Immature natural killer cell (primary cell): ENCODE results near the gene ZFYVE27. TPM values are rescaled to one million over a fixed set of nuclear protein-coding genes. Genes with fewer than 3 reads are reported as not detected.
A peak's percentile ranks its signal among the peaks of the same experiment; 100 is the strongest.

Source experiments
- DNase-seq, 3 donors: peaks; one replicate each; pipeline ENCODE4 v3.0.0; 2022; ENCODE audit warnings: mixed read lengths in 1 of 3
- H3K27ac Mint-ChIP-seq, 6 donors: one replicate each; pipeline ENCODE4 v1.8.0; 2020; ENCODE audit warnings: mixed read lengths in 6 of 6, mild to moderate bottlenecking in 5 of 6, inconsistent platforms in 4 of 6, moderate library complexity in 3 of 6
- H3K27me3 Mint-ChIP-seq, 3 donors: one replicate each; pipeline ENCODE4 v1.8.0; 2020 to 2021; ENCODE audit warnings: low read depth in 3 of 3, mild to moderate bottlenecking in 3 of 3, mixed read lengths in 3 of 3, moderate library complexity in 3 of 3, inconsistent platforms in 1 of 3
- H3K36me3 Mint-ChIP-seq, 3 donors: one replicate each; pipeline ENCODE4 v1.8.0; 2020; ENCODE audit warnings: mixed read lengths in 3 of 3, inconsistent platforms in 2 of 3, mild to moderate bottlenecking in 2 of 3
- H3K4me1 Mint-ChIP-seq, 2 donors: one replicate each; pipeline ENCODE4 v1.8.0; 2020; ENCODE audit warnings: inconsistent platforms in 2 of 2, mild to moderate bottlenecking in 2 of 2, mixed read lengths in 2 of 2, moderate library complexity in 1 of 2
- H3K4me3 Mint-ChIP-seq, 5 donors: one replicate each; pipeline ENCODE4 v1.8.0; 2020; ENCODE audit warnings: mild to moderate bottlenecking in 5 of 5, mixed read lengths in 5 of 5, inconsistent platforms in 3 of 5, moderate library complexity in 3 of 5
- H3K9me3 Mint-ChIP-seq, 6 donors: one replicate each; pipeline ENCODE4 v1.8.0; 2020; ENCODE audit warnings: mild to moderate bottlenecking in 6 of 6, mixed read lengths in 6 of 6, inconsistent platforms in 4 of 6, moderate library complexity in 3 of 6
- polyA plus RNA-seq, 3 donors: library from polyadenylated mRNA; unstranded; fragments of 300-500 nt; fragmentation: Illumina TruSeq; gene quantifications; one replicate each; pipeline ENCODE4 v1.2.3, GENCODE V29; 2021

ZFYVE27 gene
- polyA plus RNA-seq, 3 donors from 2014 or later: 20.0 to 31.8 (median 26.1) TPM

DNA sequence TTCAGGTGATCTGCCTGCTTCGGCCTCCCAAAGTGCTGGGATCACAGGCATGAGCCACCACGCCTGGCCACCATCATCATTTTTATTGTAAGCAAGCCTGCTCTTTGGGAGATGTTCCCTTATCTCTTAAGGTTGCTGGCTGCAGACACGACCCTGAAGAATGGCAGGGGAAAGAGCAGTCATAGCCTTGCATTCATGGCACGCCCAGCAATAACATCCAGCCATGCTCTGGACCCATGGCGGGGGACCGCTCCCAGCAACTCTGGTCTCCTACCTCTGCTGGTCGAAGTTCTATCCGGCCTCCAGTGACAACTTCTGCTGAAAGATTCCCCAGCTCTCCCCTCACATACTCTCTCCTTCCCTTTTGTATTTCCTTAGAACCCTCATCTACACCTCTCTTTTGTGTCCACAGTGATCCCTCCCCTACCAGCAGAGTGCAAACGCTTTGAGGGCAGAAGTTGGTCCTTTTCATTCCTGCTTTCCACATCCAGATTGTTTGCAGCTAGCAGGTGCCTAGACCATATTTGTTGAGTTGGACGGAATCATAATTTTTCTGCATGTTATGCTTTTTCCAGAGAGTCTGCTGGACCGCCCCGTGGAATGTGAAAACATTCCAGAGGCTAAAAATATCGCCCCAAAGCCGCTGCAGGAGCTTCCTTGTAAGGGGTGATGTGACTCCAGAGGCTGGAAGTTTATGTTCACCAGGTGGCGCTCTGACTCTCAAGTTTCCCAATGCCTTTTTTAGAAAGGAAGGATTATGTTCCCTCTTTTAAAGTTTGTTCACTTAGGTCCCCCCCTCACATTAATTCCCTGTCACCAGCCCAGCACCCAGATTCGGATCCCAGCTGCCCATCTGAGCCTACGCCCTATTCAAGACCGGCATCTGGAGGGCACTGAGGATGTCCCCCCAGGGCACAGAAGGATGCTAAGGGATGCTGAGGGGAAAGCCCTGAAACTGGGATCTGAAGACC lies 27.7 kb upstream of the ZFYVE27 start:
- Mint-ChIP-seq H3K36me3 (peaks cover 0 to 4% (median 0%) of the 10 kb centered on the region in 3 donors), H3K4me1 (peaks cover 11 to 12% of the 10 kb centered on the region in 2 donors), H3K9me3 (peaks cover 0 to 2% (median 0%) of the 10 kb centered on the region in 6 donors), H3K27me3 (peaks cover 9 to 15% (median 15%) of the 10 kb centered on the region in 3 donors), H3K27ac (peak overlapping the region in 1 of 6 donors; percentile 28), H3K4me3 (no peak overlapping the region)
- peak; percentile 8 to 29 (median 17) for DNase-seq

- Mint-ChIP-seq H3K9me3 (peaks cover 0 to 2% (median 0%) of the 10 kb centered on the region in 6 donors), H3K27ac (peak overlapping the region in 1 of 6 donors; percentile 5), H3K4me1 (peaks cover 12 to 16% of the 10 kb centered on the region in 2 donors), H3K36me3 (peaks cover 0 to 4% (median 0%) of the 10 kb centered on the region in 3 donors), H3K27me3 (peaks cover 7 to 18% (median 15%) of the 10 kb centered on the region in 3 donors), H3K4me3 (peak overlapping the region; percentile 40 to 72 (median 48))
- no peak for DNase-seq
Observed at GRCh38 chr10:97711640-97712572, 25.0 kb upstream of the ZFYVE27 start.

DNA sequence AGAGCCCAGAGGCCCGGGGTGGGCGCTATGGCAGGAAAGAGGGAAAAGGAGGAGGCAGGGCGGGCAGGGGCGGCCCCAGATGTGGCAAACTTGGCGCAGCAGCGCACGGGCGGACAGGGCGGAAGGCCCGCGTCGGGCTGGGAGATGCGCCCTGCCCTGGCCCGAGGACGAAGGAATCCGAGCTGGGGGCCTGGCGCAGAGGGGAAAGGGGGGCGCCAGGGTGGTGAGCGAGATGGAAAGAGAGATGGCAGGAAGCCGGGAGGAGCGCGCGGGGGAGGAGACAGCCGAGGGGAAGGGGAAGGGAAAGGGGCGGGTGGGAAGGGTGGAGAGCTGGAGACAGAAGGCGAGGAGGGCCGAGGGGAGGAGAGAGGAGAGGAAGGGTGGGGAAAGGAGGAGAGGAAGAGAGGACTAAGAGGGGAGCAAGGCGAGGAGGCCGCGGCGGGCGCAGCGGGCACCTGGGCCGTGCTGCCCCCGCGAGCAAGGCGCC lies 23.5 kb upstream of the ZFYVE27 start, which contains the start of gene MARVELD1:
Gene MARVELD1, plus strand, starts transcription at position 392 of the 487 bp plus-strand sequence. CDS start 147 bp downstream, outside the sequence.
- DNase-seq: no peak
- Mint-ChIP-seq H3K9me3 (peaks cover 0 to 2% (median 0%) of the 10 kb centered on the region in 6 donors), H3K4me1 (peaks cover 12 to 16% of the 10 kb centered on the region in 2 donors), H3K27me3 (peaks cover 7 to 17% (median 15%) of the 10 kb centered on the region in 3 donors), H3K36me3 (peaks cover 0 to 4% (median 0%) of the 10 kb centered on the region in 3 donors), H3K4me3 (peak within 1 kb of the TSS; percentile 89 to 99 (median 97)), H3K27ac (peak within 1 kb of the TSS in 5 of 6 donors; percentile 1 to 89 (median 81))

- Mint-ChIP-seq H3K27ac (peak overlapping the region in 5 of 6 donors; percentile 1 to 89 (median 81)), H3K4me3 (peak overlapping the region; percentile 89 to 99 (median 97)), H3K36me3 (peaks cover 0 to 4% (median 0%) of the 10 kb centered on the region in 3 donors), H3K27me3 (peaks cover 5 to 17% (median 13%) of the 10 kb centered on the region in 3 donors), H3K9me3 (peaks cover 0 to 2% (median 0%) of the 10 kb centered on the region in 6 donors), H3K4me1 (peaks cover 12 to 16% of the 10 kb centered on the region in 2 donors)
- DNase-seq: peak; percentile 53 to 60 (median 55)
Observed at GRCh38 chr10:97713826-97714400, 23.0 kb upstream of the ZFYVE27 start.

GRCh38 chr10:97714401-97715258 lies 22.3 kb upstream of the ZFYVE27 start:
- Mint-ChIP-seq H3K4me3 (peak overlapping the region; percentile 31 to 99 (median 94)), H3K4me1 (peaks cover 12 to 16% of the 10 kb centered on the region in 2 donors), H3K27ac (peak overlapping the region in 1 of 6 donors; percentile 71), H3K36me3 (peaks cover 0 to 4% (median 0%) of the 10 kb centered on the region in 3 donors), H3K9me3 (peaks cover 0 to 2% (median 0%) of the 10 kb centered on the region in 6 donors), H3K27me3 (peaks cover 5 to 17% (median 10%) of the 10 kb centered on the region in 3 donors)
- no peak for DNase-seq

DNA sequence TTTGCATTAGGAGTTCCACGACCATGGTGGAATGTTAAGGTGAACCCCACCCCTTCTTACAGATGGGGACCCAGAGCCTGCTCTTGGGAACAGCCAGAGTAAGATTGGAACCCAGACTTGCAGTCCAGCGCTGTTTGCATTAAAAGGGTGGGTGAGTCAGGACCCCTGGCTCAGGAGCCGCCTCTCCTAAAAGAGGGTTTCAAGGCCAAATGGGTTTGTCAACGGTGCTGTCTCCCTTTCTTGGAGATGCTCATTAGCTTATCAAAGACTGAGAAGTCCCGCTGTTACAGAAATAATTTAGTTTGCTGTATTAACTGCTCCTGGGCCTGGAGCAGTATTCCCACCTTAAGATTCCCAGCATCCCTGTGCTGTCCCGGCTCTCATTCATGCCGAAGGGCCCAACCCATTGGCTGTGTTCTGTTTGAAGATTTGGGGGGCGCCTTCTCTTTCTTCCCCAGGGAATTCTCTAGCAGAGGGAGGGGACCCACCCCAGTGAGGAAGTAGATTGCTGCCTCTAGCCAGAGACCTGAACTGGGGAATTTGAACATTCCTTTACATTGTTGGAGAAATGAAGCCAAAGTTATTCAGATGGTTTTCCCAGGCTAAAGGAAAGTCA lies 21.6 kb upstream of the ZFYVE27 start:
- Mint-ChIP-seq H3K27ac (no peak overlapping the region), H3K36me3 (peaks cover 0 to 4% (median 0%) of the 10 kb centered on the region in 3 donors), H3K4me3 (peak overlapping the region; percentile 31 to 97 (median 68)), H3K9me3 (peaks cover 0 to 2% (median 0%) of the 10 kb centered on the region in 6 donors), H3K27me3 (peaks cover 5 to 17% (median 12%) of the 10 kb centered on the region in 3 donors), H3K4me1 (peaks cover 12 to 16% of the 10 kb centered on the region in 2 donors)
- no peak for DNase-seq

- peaks cover 0 to 2% (median 0%) of the 10 kb centered on the region in 6 donors for H3K9me3 Mint-ChIP-seq
- H3K36me3 Mint-ChIP-seq: no peaks in the 10 kb centered on the region
- H3K27ac Mint-ChIP-seq: no peak overlapping the region
- DNase-seq: no peak
- H3K4me3 Mint-ChIP-seq: no peak overlapping the region
- peaks cover 11 to 13% of the 10 kb centered on the region in 2 donors for H3K4me1 Mint-ChIP-seq
- peaks cover 4 to 12% (median 11%) of the 10 kb centered on the region in 3 donors for H3K27me3 Mint-ChIP-seq
Observed at GRCh38 chr10:97717627-97718026, 19.3 kb upstream of the ZFYVE27 start.

DNA sequence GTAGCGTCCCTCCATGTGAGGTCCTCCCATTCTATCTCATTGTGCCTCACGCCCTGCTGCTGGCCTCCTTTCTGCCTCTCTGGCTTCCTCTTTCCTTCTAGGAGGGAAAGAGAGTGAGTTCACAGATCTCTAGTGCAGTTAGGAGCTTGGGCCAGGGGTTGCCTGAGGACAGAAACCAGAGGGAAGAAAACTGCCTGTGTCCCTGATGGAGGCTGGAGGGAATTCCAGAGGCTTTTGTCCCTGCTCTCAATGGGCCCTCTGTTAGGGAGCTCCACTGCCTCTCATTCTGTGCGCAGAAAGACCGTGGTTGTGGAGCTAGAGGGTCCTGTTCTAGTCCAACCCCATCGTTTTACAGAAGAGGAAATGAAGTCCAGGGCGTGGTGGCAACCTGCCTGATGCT lies 18.8 kb upstream of the ZFYVE27 start:
- no peak overlapping the region for H3K4me3 Mint-ChIP-seq
- no peaks in the 10 kb centered on the region for H3K36me3 Mint-ChIP-seq
- H3K27ac Mint-ChIP-seq: no peak overlapping the region
- H3K27me3 Mint-ChIP-seq: peaks cover 2 to 10% (median 7%) of the 10 kb centered on the region in 3 donors
- H3K9me3 Mint-ChIP-seq: no peaks in the 10 kb centered on the region
- peaks cover 5 to 8% of the 10 kb centered on the region in 2 donors for H3K4me1 Mint-ChIP-seq
- DNase-seq: no peak

DNA sequence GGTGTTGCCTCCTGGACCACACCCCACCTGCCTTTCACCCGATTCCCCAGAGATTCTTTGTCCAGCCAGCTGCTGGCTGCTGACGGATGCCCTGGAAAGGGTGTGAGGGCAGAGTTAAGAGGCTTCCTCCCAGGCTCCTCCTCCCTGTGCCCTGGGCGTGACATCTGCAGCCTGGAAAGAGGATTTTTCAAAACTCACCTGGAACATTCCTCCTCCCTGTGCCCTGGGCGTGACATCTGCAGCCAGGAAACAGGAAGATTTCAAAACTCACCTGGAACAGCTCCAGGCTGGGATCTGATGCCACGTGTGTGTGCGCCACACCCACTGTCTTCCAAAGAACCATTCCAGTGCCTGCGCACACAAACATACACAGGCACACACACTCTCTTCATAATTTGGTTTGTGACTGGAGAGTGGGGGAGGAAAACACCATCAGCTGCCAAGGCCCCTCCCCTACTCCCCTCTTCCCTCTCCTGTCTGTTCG lies 18.2 kb upstream of the ZFYVE27 start:
- Mint-ChIP-seq H3K36me3 (no peaks in the 10 kb centered on the region), H3K4me1 (peaks cover 5 to 7% of the 10 kb centered on the region in 2 donors), H3K9me3 (no peaks in the 10 kb centered on the region), H3K27me3 (peaks cover 2 to 10% (median 7%) of the 10 kb centered on the region in 3 donors), H3K27ac (peak overlapping the region in 1 of 6 donors; percentile 17), H3K4me3 (no peak overlapping the region)
- no peak for DNase-seq

DNA sequence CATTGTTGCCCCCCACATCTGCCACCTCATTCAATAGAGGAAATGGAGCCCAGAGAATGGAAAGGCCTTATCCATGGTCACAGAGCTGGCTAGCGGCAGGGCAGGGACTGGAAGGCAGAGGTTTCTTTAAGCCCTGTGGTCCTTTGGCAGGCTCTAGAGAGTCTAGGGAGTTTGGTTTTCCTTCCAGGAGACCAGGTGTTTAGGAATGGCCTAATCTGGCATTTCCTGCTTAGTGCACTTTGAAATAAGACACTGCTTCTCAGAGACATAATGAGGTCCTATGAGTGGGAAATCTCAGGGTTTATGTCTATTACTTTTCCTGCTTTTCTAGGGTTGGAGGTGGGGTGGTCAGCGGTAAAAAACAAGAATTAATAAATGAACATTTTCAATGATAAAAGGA lies 17.3 kb upstream of the ZFYVE27 start:
- no peak for DNase-seq
- no peaks in the 10 kb centered on the region for H3K9me3 Mint-ChIP-seq
- peaks cover 0 to 8% (median 5%) of the 10 kb centered on the region in 3 donors for H3K27me3 Mint-ChIP-seq
- peak overlapping the region in 1 of 6 donors; percentile 21 for H3K27ac Mint-ChIP-seq
- H3K4me1 Mint-ChIP-seq: peaks cover 0 to 4% of the 10 kb centered on the region in 2 donors
- H3K36me3 Mint-ChIP-seq: no peaks in the 10 kb centered on the region
- no peak overlapping the region for H3K4me3 Mint-ChIP-seq
